Neutrophil (primary cell): ENCODE results near the gene ZNF536.

Source experiments
- H3K27ac ChIP-seq: fragments of 200-600 bp; sonication (generic); 2 replicates; pipeline ENCODE4 v1.5.1; 2016; ENCODE audit warnings: mild to moderate bottlenecking, moderate library complexity
- H3K27me3 ChIP-seq: fragments of 200-600 bp; sonication (generic); 2 replicates; pipeline ENCODE4 v1.6.0; 2016; ENCODE audit warnings: mild to moderate bottlenecking
- H3K36me3 ChIP-seq: fragments of 200-600 bp; sonication (generic); 2 replicates; pipeline ENCODE4 v1.5.1; 2017
- H3K4me1 ChIP-seq, 2 experiments: fragments of 200-600 bp in 1 of 2; sonication (generic) in 1 of 2; 1 replicate in 1 of 2; 2 replicates in 1 of 2; pipeline versions ENCODE4 v1.5.1 to v1.6.1; 2013 to 2016; ENCODE audit warnings: low read depth in 1 of 2, low read length in 1 of 2, mild to moderate bottlenecking in 1 of 2, moderate library complexity in 1 of 2; ENCODE audit not compliant: control insufficient read depth in 1 of 2, insufficient read depth in 1 of 2
- H3K4me3 ChIP-seq, 2 experiments: fragments of 200-600 bp in 1 of 2; sonication (generic) in 1 of 2; 1 replicate in 1 of 2; 2 replicates in 1 of 2; pipeline ENCODE4 v1.5.1; 2013 to 2016; ENCODE audit warnings: low read depth in 1 of 2, low read length in 1 of 2, mild to moderate bottlenecking in 1 of 2, moderate library complexity in 1 of 2
- H3K9me3 ChIP-seq: fragments of 200-600 bp; sonication (generic); 2 replicates; pipeline ENCODE4 v1.5.1; 2016
- TF ChIP-seq, protein P1 (sequence below): fragments of 200-600 bp; sonication (generic); IDR thresholded peaks from 2 replicates; pipeline ENCODE4 v1.5.1; 2016; ENCODE audit warnings: antibody characterized with exemption

The ZNF536 gene

DNA sequence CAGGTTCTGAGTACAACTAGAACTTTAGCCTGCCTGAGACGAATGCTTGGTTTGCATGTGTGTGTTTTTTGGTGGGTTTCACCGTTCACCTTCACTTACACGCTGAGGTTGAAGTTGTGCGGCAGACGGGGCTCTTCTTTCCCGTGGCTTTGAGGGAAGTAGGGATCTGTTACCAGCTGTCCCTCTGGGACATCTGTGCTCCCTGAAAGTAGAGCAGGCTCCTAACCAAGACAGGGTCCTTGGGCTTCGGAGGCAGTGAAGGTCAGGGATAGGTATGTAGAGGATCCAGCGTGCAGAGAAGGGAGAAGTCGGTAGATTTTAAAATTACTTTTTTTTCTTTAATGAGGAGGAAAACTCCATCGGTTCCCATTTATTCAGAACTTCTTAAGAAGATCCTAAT, 48.7 kb downstream of the ZNF536 start:
- Histone ChIP-seq H3K27ac (no peak overlapping the region), H3K36me3 (no peaks in the 10 kb centered on the region), H3K4me3 (no peak overlapping the region), H3K4me1 (no peaks in the 10 kb centered on the region), H3K27me3 (no peaks in the 10 kb centered on the region), H3K9me3 (no peaks in the 10 kb centered on the region)
- TF ChIP-seq, protein P1, sequence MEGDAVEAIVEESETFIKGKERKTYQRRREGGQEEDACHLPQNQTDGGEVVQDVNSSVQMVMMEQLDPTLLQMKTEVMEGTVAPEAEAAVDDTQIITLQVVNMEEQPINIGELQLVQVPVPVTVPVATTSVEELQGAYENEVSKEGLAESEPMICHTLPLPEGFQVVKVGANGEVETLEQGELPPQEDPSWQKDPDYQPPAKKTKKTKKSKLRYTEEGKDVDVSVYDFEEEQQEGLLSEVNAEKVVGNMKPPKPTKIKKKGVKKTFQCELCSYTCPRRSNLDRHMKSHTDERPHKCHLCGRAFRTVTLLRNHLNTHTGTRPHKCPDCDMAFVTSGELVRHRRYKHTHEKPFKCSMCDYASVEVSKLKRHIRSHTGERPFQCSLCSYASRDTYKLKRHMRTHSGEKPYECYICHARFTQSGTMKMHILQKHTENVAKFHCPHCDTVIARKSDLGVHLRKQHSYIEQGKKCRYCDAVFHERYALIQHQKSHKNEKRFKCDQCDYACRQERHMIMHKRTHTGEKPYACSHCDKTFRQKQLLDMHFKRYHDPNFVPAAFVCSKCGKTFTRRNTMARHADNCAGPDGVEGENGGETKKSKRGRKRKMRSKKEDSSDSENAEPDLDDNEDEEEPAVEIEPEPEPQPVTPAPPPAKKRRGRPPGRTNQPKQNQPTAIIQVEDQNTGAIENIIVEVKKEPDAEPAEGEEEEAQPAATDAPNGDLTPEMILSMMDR: no peak

DNA sequence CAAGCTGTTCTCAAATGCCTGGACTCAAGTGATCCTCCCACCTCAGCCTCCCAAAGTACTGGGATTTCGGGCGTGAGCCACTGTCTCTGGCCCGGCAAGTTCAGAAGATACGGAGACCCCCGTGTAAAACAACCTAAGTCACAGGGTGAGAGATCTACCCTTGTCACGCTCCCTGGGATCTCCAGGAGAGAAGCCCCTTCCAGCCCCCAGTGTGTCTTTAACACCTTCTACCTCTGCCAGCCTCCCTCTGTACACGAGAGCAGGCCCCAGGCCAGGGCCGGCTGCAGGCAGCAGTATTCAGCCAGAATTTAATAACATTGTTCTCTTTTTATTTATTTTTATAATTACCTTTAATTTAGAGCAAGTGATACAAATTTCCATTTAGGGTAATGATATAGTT, 49.4 kb downstream of the ZNF536 start:
- H3K27ac ChIP-seq: no peak overlapping the region
- H3K4me3 ChIP-seq: no peak overlapping the region
- H3K9me3 ChIP-seq: no peaks in the 10 kb centered on the region
- H3K4me1 ChIP-seq: no peaks in the 10 kb centered on the region
- no peaks in the 10 kb centered on the region for H3K27me3 ChIP-seq
- H3K36me3 ChIP-seq: no peaks in the 10 kb centered on the region
- TF ChIP-seq, protein P1: no peak

DNA sequence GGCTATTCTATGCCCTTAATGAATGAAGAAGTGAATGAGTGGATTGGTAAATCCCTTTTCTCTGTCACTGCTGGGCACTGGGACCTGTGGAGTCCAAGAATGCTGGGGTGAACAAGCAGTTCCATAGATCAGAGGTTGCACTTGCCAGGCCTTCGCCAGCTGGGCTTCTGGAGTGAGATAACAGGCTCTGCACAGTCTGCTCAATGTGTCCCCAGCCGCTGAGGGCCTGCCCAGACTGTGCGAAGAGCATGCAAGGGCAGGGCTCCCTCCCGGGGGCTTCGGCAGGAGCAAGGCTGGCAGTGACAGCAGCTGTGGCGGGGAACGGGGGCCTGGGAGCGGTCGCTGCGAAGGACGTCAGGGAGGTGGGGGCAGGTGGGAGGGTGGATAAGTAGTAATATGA, 51.3 kb downstream of the ZNF536 start:
- Histone ChIP-seq H3K4me1 (no peaks in the 10 kb centered on the region), H3K27ac (no peak overlapping the region), H3K9me3 (no peaks in the 10 kb centered on the region), H3K4me3 (no peak overlapping the region), H3K36me3 (no peaks in the 10 kb centered on the region), H3K27me3 (no peaks in the 10 kb centered on the region)
- TF ChIP-seq, protein P1: no peak

DNA sequence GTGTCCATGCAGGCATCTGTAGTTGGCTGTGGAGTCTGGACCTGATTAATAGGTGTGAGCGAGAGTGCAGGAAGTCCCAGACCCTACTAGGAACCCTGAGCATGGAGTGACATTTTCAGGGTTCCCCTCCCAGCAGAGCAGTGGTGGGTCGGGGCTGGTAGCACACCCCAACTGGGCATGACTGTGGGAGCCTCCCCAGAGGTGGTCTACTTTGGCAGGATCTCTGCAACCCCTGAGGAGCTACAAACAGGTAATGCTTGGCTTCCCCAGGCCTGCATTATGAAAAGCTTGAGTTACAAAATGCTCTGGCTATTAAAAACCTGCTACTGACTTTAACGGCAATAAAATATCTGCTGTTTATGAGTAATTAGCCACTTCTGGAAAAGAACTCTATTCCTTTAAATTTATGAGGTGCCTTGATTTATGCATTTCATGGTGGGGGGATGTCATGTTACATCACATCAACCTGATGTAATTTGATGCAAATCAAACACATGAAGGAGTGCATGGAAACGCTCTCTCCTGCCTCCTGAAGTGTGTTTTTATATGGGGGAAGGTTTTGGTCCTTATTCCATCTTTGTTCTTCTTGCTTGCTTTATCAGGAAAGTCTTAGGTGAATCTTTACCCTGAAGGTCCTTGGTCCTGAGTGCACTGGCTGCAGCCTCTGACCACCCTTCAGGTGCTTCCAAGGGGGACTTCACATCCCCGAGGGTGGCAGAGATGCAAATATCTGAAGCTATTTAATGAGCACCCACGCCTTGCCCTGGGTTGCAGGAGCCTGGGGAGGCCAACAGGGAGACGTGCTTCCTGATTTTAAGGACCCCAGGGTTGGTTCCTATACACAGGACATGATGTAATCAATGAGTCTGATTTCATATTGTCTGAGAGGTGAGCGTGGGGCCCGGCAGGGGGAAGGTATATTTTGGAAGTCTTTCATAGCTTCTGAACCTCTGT, 54.0 kb downstream of the ZNF536 start:
- Histone ChIP-seq H3K27ac (no peak overlapping the region), H3K9me3 (no peaks in the 10 kb centered on the region), H3K4me1 (no peaks in the 10 kb centered on the region), H3K36me3 (no peaks in the 10 kb centered on the region), H3K27me3 (no peaks in the 10 kb centered on the region), H3K4me3 (no peak overlapping the region)
- TF ChIP-seq, protein P1: no peak

DNA sequence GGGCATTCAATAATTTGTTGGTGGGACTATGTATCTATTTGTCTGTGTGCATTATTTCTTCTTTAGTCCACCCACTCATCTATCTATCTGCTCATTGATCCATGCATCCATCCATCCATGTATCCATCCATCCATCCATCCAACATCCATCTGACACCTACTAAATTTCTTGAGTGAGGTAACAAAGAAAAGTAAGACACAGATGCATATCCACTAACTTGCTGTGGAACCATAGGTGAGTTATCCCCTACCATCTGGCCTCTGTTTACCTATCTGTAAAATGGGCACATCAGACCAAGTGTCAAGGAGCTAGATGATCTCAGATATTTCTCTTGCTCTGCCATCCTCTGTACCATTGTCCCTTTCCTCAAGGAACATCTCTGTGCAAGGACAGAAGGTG, 54.7 kb downstream of the ZNF536 start:
- Histone ChIP-seq H3K9me3 (no peaks in the 10 kb centered on the region), H3K4me1 (no peaks in the 10 kb centered on the region), H3K36me3 (no peaks in the 10 kb centered on the region), H3K27me3 (no peaks in the 10 kb centered on the region), H3K27ac (no peak overlapping the region), H3K4me3 (no peak overlapping the region)
- TF ChIP-seq, protein P1: no peak
